Measurements from ENCODE around the gene TULP4. TPM values are rescaled to one million over a fixed set of nuclear protein-coding genes. Genes with fewer than 3 reads are reported as not detected.

The TULP4 gene
- total and polyA plus RNA-seq, 8 donors = 1.7 to 237 (median 54.3) TPM

- no peak overlapping the region for H3K27ac ChIP-seq
- DNase-seq = no peak
- intact Hi-C loops (cut with DNase I; ENCODE audit: low total_unique reads) = no loop called here
- TF ChIP-seq EP300 (IDR thresholded peaks at IDR 0.05) (no peak), POLR2AphosphoS5 (IDR thresholded peaks at IDR 0.05) (no peak), POLR2A (IDR thresholded peaks at IDR 0.05) (no peak), CTCF (IDR thresholded peaks at IDR 0.05) (no peak)
- peaks cover 0 to 32% (median 16%) of the 10 kb centered on the region in 3 donors for H3K27me3 ChIP-seq
- WGBS, 5 donors = 86 to 97% (median 89%) methylated on average over 2 of the region's 2 CpGs
- no peak overlapping the region for H3K4me3 ChIP-seq
- no peaks in the 10 kb centered on the region for H3K36me3 ChIP-seq
- peaks cover 0 to 13% (median 3%) of the 10 kb centered on the region in 4 donors for H3K9me3 ChIP-seq
- peaks cover 9 to 16% (median 14%) of the 10 kb centered on the region in 4 donors for H3K4me1 ChIP-seq
Observed at GRCh38 chr6:158531970-158532369, 219.7 kb downstream of the TULP4 start.

- peak; percentile 75 to 94 for DNase-seq
- TF ChIP-seq POLR2A (IDR thresholded peaks at IDR 0.05) = no peak
- no peak for TF ChIP-seq CTCF (IDR thresholded peaks at IDR 0.05)
- peak in 1 of 3 donors; percentile 3 for TF ChIP-seq POLR2AphosphoS5 (IDR thresholded peaks at IDR 0.05)
- no peak for TF ChIP-seq EP300 (IDR thresholded peaks at IDR 0.05)
- Histone ChIP-seq H3K27ac (peak overlapping the region; percentile 1 to 56 (median 47)), H3K4me1 (peaks cover 15 to 24% (median 20%) of the 10 kb centered on the region in 4 donors), H3K36me3 (no peaks in the 10 kb centered on the region), H3K27me3 (peaks cover 0 to 69% (median 24%) of the 10 kb centered on the region in 3 donors), H3K9me3 (no peaks in the 10 kb centered on the region), H3K4me3 (peak overlapping the region; percentile 46 to 77 (median 65))
- intact Hi-C loops (cut with DNase I; ENCODE audit: low total_unique reads) = no loop called here
- 0 to 3% (median 2%) methylated on average over 34 to 75 of the region's 75 CpGs for WGBS, 5 donors
Observed at GRCh38 chr6:158536084-158536890, 224.0 kb downstream of the TULP4 start.

- 4 to 18% (median 7%) methylated on average over 13 to 93 of the region's 94 CpGs for WGBS, 5 donors
- intact Hi-C loops (cut with DNase I; ENCODE audit: low total_unique reads) = no loop called here
- peak in 1 of 2 donors; percentile 90 for DNase-seq
- peaks cover 15 to 24% (median 20%) of the 10 kb centered on the region in 4 donors for H3K4me1 ChIP-seq
- no peaks in the 10 kb centered on the region for H3K9me3 ChIP-seq
- no peaks in the 10 kb centered on the region for H3K36me3 ChIP-seq
- H3K27me3 ChIP-seq = peaks cover 0 to 69% (median 24%) of the 10 kb centered on the region in 3 donors
- H3K27ac ChIP-seq = peak overlapping the region; percentile 1 to 56 (median 53)
- H3K4me3 ChIP-seq = peak overlapping the region; percentile 46 to 77 (median 65)
- TF ChIP-seq POLR2AphosphoS5 (IDR thresholded peaks at IDR 0.05) (no peak), EP300 (IDR thresholded peaks at IDR 0.05) (no peak), CTCF (IDR thresholded peaks at IDR 0.05) (no peak)
Observed at GRCh38 chr6:158536891-158537798, 224.9 kb downstream of the TULP4 start.

GRCh38 chr6:158538741-158539140 is 226.5 kb downstream of the TULP4 start:
- Histone ChIP-seq H3K9me3 (no peaks in the 10 kb centered on the region), H3K4me3 (no peak overlapping the region), H3K27ac (no peak overlapping the region), H3K27me3 (peaks cover 0 to 65% (median 24%) of the 10 kb centered on the region in 3 donors), H3K36me3 (no peaks in the 10 kb centered on the region), H3K4me1 (peaks cover 15 to 24% (median 20%) of the 10 kb centered on the region in 4 donors)
- TF ChIP-seq POLR2AphosphoS5 (IDR thresholded peaks at IDR 0.05) = no peak
- TF ChIP-seq CTCF (IDR thresholded peaks at IDR 0.05) = no peak
- TF ChIP-seq POLR2A (IDR thresholded peaks at IDR 0.05) = no peak
- TF ChIP-seq EP300 (IDR thresholded peaks at IDR 0.05) = no peak
- no peak for DNase-seq
- whole genome bisulfite sequencing, 5 donors = 46 to 76% (median 64%) methylated on average over 2 of the region's 2 CpGs
- intact Hi-C loops (cut with DNase I; ENCODE audit: low total_unique reads) = no loop called here
